GM19328 (cell line): Measurements from ENCODE around the gene CTBP2.
"Not testable (repeated sequence)": the region's sequence is repeated elsewhere in the genome, so short reads cannot be mapped to it uniquely, and the experiment has no call there.

ENCODE experiments used
- ATAC-seq: cut with Tn5 transposase; IDR thresholded peaks from one replicate; pipeline ENCODE4 v1.9.1; 2021; ENCODE audit warnings: mild to moderate bottlenecking, moderate library complexity; ENCODE audit not compliant: unreplicated experiment

CTBP2 gene

DNA sequence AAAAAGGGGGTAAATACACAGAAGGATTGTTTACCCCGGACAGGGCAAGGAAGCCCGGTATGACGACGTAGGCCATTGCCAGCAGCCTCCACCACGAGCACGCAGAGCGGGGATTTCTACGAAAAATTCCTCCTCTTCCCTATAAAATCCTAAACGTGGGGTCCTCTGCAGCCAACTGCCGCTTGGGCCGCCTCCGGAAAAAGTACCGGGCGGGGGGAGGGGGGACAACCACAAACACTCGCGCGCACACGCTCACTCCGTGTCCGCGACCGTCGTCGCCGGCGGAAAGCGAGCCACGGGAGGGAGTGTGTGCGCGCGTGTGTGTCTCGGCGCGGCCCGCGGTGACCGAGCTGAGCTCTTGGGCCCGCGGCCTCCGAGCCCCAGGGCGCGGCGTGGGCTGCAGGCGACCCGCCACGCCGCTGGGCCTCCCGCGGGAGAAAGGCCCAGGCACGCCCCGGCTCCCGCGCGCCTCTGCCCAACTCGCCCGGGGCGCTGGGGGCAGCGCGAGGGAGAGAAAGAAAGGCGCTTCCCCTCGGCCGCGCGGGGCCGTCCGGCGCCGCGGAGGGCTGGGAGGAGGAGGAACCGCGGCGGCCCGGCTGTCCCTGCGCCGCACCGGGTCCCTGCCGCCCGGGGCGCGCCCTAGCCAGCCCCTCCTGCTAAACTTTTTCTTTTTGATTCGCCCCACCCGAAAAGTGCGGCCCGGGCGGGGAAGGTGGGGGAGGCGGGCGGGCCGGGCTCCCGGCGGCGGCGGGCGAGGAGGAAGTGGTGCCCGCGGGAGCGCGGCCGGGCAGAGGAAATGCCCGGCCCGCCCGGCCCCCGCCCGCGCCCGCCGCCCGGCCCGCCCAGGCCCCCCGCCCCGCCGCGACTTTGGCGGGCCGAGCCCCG lies 1.5 kb downstream of the CTBP2 start:
- ATAC-seq = no peak

- no peak for ATAC-seq
Observed at GRCh38 chr10:125158275-125158600, 2.1 kb downstream of the CTBP2 start.

- ATAC-seq = no peak
Observed at GRCh38 chr10:125157505-125157904, 2.9 kb downstream of the CTBP2 start.

DNA sequence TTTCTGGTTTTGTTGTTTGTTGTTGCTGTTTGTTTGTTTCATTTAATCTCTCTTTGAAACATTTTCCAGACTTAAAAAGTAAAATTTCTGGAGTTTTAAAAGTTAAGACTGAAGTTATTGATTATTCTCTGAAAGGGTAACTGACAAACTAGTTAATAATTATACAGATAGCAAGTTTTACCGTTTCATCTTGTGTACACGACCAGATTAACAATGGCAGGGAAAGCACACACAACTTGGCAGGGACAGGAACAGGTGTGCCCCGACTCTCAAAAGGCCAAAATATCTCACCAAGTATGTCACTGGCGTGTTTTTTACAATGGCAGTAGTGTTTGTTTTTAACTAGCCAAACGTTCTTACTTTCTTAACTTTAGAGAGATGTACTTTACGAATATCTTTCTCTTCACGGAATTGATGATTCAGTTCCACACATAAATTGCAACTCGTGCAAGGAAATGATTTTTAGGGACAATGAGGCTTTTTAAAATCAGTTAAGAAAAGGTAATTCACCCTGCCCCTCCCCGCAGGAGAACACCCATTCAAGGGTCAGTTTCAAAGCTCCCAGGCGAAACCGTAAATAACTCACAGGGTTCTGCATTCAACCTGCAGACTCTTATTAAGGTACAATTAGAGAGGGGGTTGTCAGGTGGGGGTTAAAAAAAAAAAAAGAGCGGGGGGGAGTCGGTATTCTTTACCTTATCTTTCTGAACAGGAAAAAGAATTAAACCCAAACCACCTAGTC lies 3.5 kb downstream of the CTBP2 start:
- ATAC-seq = no peak

GRCh38 chr10:125156196-125156595 lies 4.2 kb downstream of the CTBP2 start:
- ATAC-seq = no peak

DNA sequence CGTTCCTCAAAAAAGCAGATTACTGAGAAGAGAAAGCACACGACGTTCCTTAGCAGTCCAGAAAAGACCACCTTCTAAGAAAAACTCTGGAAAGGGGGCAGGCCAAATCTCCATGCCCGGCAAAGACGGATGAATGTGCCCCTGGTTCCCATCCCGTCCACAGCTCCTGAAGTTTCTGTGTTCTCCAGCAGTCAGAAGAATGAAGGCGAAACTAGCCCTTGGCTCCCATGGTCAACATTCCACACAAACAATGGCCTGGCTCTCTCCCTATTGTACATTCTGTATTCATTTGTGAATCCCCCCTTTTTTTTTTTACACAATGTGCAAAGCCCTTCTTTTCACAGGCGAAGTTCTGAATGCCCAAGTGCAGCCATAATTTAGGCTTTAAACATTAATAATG lies 5.3 kb downstream of the CTBP2 start:
- no peak for ATAC-seq

DNA sequence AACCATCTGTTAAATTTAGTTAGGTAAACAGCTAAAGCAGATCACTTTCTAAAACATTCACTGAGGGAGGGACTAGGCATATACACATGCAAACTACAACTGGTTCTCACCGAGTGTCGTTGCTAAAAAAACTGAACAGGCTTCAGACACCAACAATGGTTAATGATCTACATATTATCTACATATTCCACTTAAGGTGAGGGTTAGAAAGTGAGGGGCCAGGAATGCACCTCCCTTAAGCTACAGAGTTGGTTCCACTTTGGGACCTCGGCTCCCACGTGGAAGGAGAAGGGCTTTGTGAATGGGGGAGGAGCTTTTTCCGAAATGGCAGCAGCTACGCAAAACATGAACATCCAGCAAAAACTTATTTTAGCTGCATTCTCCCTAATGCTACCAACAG lies 5.8 kb downstream of the CTBP2 start:
- no peak for ATAC-seq

GRCh38 chr10:125153703-125154490 lies 6.5 kb downstream of the CTBP2 start:
- no peak for ATAC-seq

- no peak for ATAC-seq
Observed at GRCh38 chr10:125152450-125153368, 7.7 kb downstream of the CTBP2 start.

GRCh38 chr10:125151553-125152449 lies 8.6 kb downstream of the CTBP2 start:
- ATAC-seq = no peak

DNA sequence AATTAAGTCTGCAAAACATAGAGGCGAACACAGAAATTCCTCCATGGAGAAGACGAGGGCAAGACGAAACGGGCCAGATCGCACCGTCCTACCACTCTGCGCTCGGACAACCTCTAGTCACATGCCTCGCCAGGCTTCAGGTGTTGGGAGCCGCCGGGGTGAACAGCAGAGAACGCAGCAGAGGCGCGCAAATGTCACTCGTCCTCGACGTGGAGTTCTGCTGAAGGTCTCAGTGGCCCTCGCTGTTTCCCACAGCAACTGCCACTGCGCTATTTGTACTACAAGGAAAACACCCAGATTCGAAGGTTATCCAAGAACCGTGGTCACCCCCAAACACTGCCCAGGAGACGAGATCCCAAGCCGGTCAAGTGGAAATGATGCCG lies 9.2 kb downstream of the CTBP2 start:
- ATAC-seq = no peak

DNA sequence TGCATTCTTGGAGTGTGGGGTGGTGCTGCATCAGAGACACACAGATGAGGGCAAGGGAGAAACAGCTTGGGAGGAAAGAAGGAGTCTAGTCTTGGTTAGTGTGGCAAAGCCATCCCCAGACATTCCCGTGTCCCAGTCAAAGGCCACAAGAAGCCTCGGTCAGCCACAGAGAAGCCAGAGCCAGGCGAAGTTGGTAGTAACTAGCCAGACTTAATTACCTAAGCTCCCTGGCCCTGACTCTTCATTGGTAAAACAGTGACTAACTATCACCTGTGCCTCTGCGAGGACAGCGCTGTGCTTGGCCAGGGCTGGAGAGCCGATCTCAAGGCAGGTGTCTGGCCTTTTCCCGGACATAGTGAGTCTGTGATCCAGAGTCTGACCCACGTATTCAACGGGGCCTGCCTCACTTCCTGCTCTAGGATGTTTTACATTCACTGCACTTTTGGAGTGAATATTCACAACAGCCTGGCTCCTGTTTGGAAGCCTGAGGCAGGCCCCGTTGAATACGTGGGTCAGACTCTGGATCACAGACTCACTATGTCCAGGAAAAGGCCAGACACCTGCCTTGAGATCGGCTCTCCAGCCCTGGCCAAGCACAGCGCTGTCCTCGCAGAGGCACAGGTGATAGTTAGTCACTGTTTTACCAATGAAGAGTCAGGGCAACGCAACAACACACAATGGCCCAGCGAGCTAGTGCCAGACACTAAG lies 9.8 kb downstream of the CTBP2 start:
- ATAC-seq = not testable (repeated sequence)

- no peak for ATAC-seq
Observed at GRCh38 chr10:125149680-125150047, 10.7 kb downstream of the CTBP2 start.

DNA sequence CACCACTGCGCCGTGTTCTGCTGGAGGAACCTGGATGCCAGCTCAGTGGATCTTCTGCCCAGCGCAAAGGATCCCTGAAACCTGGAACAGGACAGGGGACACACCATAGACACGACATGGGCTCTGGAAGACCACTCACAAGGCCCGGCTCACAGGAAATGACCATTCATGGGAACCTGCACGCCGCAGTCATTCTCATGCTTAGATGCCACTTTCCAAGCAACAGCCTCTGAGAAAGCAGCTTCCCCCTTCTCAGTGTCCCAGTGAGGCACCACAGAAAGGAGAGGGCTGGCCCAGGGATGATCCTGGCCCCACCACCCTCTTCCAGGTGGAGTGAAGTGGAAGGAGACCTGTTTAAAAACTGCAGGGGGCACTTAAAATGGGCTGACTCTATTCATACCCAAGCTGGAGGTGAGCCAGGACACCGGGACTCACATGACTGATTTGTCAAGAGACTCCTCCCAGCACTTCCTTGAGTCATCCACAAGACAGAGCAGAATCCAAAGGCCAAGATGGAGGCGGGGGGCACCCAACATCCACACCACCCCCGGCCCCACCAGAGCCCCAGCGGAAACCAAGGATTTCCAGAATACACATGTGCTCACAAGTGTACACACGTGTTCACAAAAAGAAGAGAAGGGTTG lies 11.2 kb downstream of the CTBP2 start:
- ATAC-seq = no peak

- ATAC-seq = no peak
Observed at GRCh38 chr10:125148528-125148927, 11.8 kb downstream of the CTBP2 start.

GRCh38 chr10:125147971-125148439 lies 12.4 kb downstream of the CTBP2 start:
- ATAC-seq = no peak

- no peak for ATAC-seq
Observed at GRCh38 chr10:125146791-125147579, 13.4 kb downstream of the CTBP2 start.

GRCh38 chr10:125145636-125146035 lies 14.7 kb downstream of the CTBP2 start:
- no peak for ATAC-seq
